Neural cell (in vitro differentiated cells): ENCODE measurements around the gene FBXO36.

Source experiments
- CTCF ChIP-seq: fragments of 450-650 bp; IDR thresholded peaks from 2 replicates; pipeline ENCODE4 v1.5.1; 2014; ENCODE audit warnings: antibody characterized with exemption, mild to moderate bottlenecking, moderate library complexity; ENCODE audit not compliant: poor library complexity, severe bottlenecking
- EP300 ChIP-seq: fragments of 450-650 bp; conservative IDR thresholded peaks from 2 replicates; pipeline ENCODE4 v1.6.1; 2014; ENCODE audit warnings: antibody characterized with exemption, mild to moderate bottlenecking, moderate library complexity; ENCODE audit not compliant: poor library complexity, severe bottlenecking
- EZH2 ChIP-seq: fragments of 200-600, 300-800 bp; shearing (Covaris generic), sonication (generic); IDR thresholded peaks from 2 replicates; pipeline ENCODE4 v1.6.1; 2014; ENCODE audit warnings: antibody characterized with exemption, low read length, borderline replicate concordance, mild to moderate bottlenecking; ENCODE audit not compliant: insufficient read depth, poor library complexity, severe bottlenecking
- MXI1 ChIP-seq: fragments of 450-650 bp; conservative IDR thresholded peaks from 2 replicates; pipeline ENCODE4 v1.6.1; 2014; ENCODE audit warnings: antibody characterized with exemption, mild to moderate bottlenecking; ENCODE audit not compliant: poor library complexity, severe bottlenecking
- POLR2AphosphoS5 ChIP-seq: IDR thresholded peaks from 2 replicates; pipeline ENCODE4 v1.6.1; 2012
- RAD21 ChIP-seq: fragments of 450-650 bp; conservative IDR thresholded peaks from 2 replicates; pipeline ENCODE4 v1.6.1; 2014; ENCODE audit warnings: antibody characterized with exemption, mild to moderate bottlenecking, moderate library complexity
- REST ChIP-seq: IDR thresholded peaks from 2 replicates; pipeline ENCODE4 v1.6.1; 2012; ENCODE audit warnings: borderline replicate concordance
- SMC3 ChIP-seq: fragments of 450-650 bp; conservative IDR thresholded peaks from 2 replicates; pipeline ENCODE4 v1.6.1; 2014; ENCODE audit warnings: antibody characterized with exemption, mild to moderate bottlenecking, moderate library complexity; ENCODE audit not compliant: poor library complexity
- TAF1 ChIP-seq: IDR thresholded peaks from 2 replicates; pipeline ENCODE4 v1.6.1; 2012; ENCODE audit warnings: low read depth

- no peak for TF ChIP-seq CTCF
- TF ChIP-seq RAD21 = no peak
- TF ChIP-seq REST = no peak
- TF ChIP-seq EZH2 = no peak
- no peak for TF ChIP-seq POLR2AphosphoS5
- TF ChIP-seq TAF1 = no peak
- TF ChIP-seq EP300 = no peak
- TF ChIP-seq MXI1 = no peak
- no peak for TF ChIP-seq SMC3
These were observed 34.2 kb downstream of the FBXO36 start for GRCh38 chr2:229956491-229956890.
